ENCODE data around the gene FOXI1. TPM values are rescaled to one million over a fixed set of nuclear protein-coding genes. Genes with fewer than 3 reads are reported as not detected.
"Not testable (repeated sequence)": the region's sequence is repeated elsewhere in the genome, so short reads cannot be mapped to it uniquely, and the experiment has no call there.

The FOXI1 gene
- total RNA-seq, 2 experiments from 2014 or later: not detected

DNA sequence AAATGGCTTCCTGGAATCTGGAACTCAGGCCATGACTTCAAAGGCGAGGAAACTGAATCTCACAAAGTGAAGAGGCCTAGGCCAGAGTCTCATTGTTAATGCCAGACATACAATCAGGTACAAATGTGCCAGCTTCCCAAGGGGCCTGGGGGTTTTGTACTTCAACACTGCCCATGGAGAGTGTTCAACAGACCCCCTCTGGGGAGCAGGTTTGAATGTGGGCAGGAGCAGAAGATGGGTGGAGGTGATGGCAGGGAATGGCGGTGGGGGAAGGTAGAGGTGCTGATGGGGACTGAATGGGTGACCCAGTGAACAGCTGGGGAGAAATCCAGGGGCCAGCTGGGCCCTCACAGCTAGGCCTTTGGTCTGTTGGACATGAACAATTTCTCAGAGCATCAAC lies 12.0 kb downstream of the FOXI1 start:
- ChIA-PET POLR2A (no interaction called here), CTCF (no interaction called here)

DNA sequence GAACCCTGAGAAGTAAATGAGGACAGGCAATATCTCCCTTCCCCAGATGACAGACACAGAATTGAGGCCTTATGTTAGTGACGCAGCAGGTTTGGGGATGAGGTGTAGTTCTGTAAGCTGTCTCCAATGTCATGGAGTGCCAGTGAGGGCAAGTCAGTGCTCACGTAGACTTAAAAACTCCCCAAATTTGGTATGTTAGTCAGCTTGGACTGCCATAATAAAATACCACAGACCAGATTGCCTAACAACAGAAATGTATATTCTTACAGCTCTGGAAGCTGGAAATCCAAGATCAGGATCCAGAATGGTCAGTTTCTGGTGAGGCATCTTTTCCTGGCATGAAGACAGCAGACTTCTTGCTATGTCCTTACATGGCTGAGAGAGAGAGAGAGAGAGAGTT lies 14.9 kb downstream of the FOXI1 start:
- ChIA-PET POLR2A (no interaction called here), CTCF (no interaction called here)

DNA sequence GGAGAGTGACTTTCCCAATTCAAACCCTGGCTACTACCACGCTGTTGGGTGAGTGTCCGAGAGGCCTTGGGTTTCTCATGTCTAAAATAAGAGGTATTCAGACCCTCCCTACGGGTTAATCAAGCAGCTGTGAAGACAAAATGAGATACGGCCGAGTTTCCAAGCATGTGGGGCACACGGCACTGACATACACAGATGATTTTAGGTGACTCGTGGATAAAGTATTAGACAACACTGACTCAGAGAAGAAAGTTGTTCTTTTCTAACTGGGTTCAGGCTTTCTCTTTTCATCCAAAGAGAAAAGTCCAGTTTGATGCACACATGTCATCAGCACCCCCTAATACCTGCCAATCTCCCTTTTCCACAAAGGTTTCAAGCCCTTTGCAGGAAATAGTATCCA lies 15.6 kb downstream of the FOXI1 start:
- ChIA-PET CTCF (no interaction called here), POLR2A (no interaction called here)

- ChIA-PET CTCF (no interaction called here), POLR2A (no interaction called here)
Observed at GRCh38 chr5:170126061-170126460, 20.4 kb downstream of the FOXI1 start.

DNA sequence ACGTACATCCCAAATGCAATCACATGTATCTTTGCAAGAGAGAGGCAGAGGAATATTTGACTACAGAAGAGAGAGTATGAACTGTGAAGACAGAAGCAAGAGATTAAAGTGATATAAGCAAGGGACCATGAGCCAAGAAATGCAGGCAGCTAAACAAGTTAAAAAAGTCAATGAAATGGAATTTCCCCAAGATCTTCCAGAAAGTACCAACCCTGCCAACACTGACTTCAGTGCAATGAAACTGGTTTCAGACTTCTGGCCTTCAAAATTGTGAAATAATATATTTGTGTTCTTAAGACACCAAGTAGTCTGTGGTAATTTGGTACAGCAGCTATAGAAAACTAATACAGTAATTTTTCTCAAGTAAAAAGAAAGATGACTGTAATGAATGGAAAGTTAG lies 20.9 kb downstream of the FOXI1 start:
- POLR2A ChIA-PET: no interaction called here
- CTCF ChIA-PET: no interaction called here

DNA sequence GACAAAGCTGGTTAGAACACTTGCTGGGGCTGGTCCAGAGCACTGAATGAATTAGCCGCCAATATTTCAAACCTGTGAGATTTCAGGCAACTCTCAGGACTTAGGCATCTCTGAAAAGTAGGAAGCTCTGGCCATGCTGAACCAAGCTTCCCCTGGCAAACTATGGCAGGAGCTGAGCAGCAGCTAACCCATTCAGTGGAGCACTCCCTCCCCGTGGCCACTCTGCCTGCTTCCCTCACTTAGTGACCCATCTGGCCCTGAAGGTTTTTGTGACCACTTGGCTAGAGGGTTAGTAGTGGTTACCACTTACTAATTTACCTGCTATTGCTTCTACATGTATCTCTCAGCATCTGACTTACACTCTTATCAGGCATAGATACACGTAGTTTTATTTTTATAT lies 25.5 kb downstream of the FOXI1 start:
- ChIA-PET POLR2A (no interaction called here), CTCF (no interaction called here)

DNA sequence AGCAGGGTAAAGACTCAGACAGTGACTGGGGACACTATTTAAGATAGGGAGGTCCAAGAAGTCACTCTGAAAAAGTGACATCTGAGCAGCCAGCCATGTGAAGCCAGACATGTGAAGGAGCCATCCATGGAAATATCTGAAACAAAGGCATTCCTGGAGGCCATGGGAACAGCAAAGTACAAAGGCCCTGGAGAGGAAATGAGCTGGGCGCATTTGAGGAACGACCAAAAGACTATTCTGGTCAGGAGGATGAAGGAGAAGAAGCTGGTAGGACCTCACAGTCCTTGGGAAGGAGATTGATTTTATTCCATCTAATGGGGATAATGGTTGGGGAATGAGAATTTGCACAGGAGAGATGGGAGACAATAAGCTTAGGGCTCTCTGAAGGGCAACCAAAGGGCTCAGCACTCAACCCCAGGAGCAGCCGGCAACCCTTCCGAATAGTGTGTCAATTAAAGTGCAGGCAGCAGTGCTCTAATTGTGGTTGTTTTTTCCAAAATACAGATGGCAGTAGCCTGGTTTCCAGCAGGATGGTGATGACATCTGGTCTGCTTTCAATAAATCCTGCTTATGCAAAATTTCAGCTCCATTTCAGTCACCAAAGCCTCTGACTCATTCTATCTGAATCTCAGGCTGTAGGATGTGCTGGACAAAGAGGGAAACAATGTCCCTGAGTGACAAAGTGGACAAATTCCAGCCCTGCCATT lies 26.7 kb downstream of the FOXI1 start:
- ChIA-PET POLR2A (no interaction called here), CTCF (no interaction called here)

- CTCF ChIA-PET: no interaction called here
- POLR2A ChIA-PET: no interaction called here
Observed at GRCh38 chr5:170132976-170133448, 27.3 kb downstream of the FOXI1 start.

DNA sequence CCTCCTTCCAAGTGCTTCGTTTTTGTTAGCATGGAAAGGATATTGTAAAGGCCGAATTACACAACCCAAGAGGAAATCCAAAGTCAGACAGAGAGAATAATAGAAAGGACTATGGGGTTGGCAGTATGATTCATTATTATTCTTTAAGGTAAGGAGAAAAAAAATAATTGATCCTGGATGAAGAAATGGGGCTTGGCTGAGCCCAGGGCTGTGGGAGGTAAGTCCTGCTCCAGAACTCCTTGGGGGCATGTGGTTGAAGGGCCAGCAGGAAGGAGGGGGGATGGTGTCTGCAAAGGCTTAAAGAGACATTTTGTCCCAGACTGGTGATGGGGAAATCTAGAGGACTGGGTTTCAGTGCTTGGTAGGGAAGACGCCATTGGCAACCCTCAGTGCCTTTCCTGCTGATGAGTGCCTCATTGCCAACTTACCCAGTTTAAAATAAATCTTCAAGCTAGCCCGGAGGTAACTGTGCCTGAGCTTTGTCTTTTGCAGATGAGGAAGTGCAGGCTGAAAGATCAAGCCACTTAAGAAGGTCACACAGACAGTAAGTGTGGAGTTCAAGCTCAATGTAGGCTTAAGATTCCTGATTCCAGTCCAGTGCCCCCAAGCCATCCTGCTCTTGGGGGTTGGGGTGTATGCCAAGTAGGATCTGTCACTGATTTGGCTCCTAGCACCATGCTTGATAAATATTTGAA lies 30.2 kb downstream of the FOXI1 start:
- ChIA-PET POLR2A (no interaction called here), CTCF (no interaction called here)

GRCh38 chr5:170136506-170136905 lies 30.8 kb downstream of the FOXI1 start:
- ChIA-PET CTCF (no interaction called here), POLR2A (no interaction called here)

DNA sequence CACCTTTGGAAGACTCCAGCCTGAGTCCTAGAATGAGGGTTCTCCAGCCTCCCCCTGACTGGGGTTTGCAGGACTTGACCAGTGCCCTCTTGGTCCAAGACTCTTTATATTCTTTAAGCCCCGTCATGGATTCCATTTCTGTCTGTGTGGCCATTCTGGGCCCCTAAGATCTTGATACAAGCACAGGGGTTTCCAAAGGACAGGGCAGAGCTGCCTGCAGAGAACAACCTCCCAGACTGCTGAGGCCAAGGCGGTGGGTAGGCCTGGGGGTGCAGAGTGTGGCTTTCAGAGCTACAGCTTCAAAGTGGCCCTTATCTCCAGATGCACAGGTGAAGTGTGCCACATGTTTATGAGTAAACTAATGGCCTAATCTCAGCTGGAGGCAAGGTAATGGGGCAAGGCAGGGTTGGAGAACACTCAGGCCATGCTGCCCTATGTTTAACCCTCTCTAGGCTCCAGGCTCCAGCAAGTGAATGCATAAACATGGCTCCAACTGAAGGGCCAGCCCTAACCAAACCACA lies 32.1 kb downstream of the FOXI1 start:
- ChIA-PET POLR2A (no interaction called here), CTCF (interaction anchor here (0.6 kb wide), 1 partner anchor 1053 kb away, joined by 4 read pairs; no protein-coding TSS in a partner anchor)

DNA sequence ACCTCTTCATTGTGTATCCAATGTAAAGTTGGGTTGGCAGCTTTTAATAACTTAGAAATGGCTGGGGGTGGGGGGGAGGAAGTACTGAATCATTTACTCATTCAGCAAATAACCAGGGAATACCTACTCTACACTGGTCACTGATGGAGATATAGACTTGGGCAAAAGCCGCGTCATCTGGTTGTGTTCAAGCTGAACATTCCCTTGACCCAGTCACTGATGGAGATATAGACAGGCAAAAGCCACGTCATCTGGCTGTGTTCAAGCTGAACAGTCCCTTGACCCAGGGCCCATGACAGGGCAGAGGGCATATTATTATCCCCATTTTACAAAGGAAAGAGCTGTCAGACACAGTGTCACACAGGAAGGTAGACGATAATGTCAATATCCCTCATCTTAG lies 32.6 kb downstream of the FOXI1 start:
- ChIA-PET CTCF (interaction anchor here (0.6 kb wide), 1 partner anchor 1054 kb away, joined by 4 read pairs; no protein-coding TSS in a partner anchor), POLR2A (no interaction called here)

DNA sequence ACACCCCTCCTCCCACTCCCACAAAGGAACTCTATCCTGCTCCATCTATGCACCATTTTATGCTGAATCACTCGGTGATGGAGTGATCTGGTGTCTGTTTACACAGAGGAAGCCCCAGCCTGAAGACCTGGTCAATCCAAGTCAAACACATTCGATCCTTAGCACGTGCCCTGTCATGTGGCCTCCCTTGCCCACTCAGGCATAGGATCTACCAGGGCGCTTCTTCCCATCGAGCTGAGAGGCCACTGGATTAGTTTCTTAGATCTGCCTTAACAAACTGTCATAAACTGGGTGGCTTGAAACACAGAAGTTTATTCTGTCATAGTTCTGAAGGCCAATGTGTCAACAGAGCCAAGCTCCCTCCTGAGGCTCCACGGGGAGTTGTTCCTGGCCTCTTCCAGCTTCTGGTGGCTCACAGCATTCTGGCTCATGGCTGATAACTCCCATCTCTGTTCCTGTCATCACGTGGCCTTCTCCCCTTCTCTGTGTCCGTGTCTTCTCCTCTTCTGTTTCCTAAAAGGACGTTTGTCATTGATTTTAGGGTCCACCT lies 34.2 kb downstream of the FOXI1 start:
- ChIA-PET CTCF (no interaction called here), POLR2A (no interaction called here)

GRCh38 chr5:170141196-170141595 lies 35.5 kb downstream of the FOXI1 start:
- POLR2A ChIA-PET, CTCF ChIA-PET: not testable (repeated sequence)

GRCh38 chr5:170141636-170142035 lies 35.9 kb downstream of the FOXI1 start:
- ChIA-PET CTCF (interaction anchor here (1.1 kb wide), 1 partner anchor 42 kb away, joined by 4 read pairs; no protein-coding TSS in a partner anchor), POLR2A (no interaction called here)

- CTCF ChIA-PET: interaction anchor here (1.1 kb wide), 1 partner anchor 42 kb away, joined by 4 read pairs; no protein-coding TSS in a partner anchor
- POLR2A ChIA-PET: no interaction called here
Observed at GRCh38 chr5:170142196-170142595, 36.5 kb downstream of the FOXI1 start.

GRCh38 chr5:170143091-170143490 lies 37.4 kb downstream of the FOXI1 start:
- ChIA-PET POLR2A (no interaction called here), CTCF (no interaction called here)

- ChIA-PET POLR2A (no interaction called here), CTCF (no interaction called here)
Observed at GRCh38 chr5:170143710-170144109, 38.0 kb downstream of the FOXI1 start.

- CTCF ChIA-PET: interaction anchor here (0.7 kb wide), 1 partner anchor 108 kb away, joined by 3 read pairs; no protein-coding TSS in a partner anchor
- POLR2A ChIA-PET: no interaction called here
Observed at GRCh38 chr5:170144286-170145023, 38.8 kb downstream of the FOXI1 start.

GRCh38 chr5:170145462-170145861 lies 39.8 kb downstream of the FOXI1 start:
- POLR2A ChIA-PET: no interaction called here
- CTCF ChIA-PET: no interaction called here
